K562 (cell line): Measurements from ENCODE around the gene ZNF74. TPM values are rescaled to one million over a fixed set of nuclear protein-coding genes. Genes with fewer than 3 reads are reported as not detected.

Experiments
- BCOR ChIP-seq: fragments of 450-650 bp; IDR thresholded peaks from 2 replicates; pipeline ENCODE4 v1.6.1; 2016
- COPS2 ChIP-seq: fragments of 450-650 bp; conservative IDR thresholded peaks from 2 replicates; pipeline ENCODE4 v1.6.1; 2016; ENCODE audit warnings: mild to moderate bottlenecking, moderate library complexity
- FOXK2 ChIP-seq, 2 experiments: fragments of 450-650 bp; IDR thresholded peaks in 1 of 2; conservative IDR thresholded peaks in 1 of 2; 2 replicates each; pipeline ENCODE4 v1.6.1; 2016; ENCODE audit warnings: low read depth in 2 of 2, mild to moderate bottlenecking in 1 of 2
- GABPB2 ChIP-seq: fragments of 250-450 bp; sonication (Bioruptor Pico); conservative IDR thresholded peaks from 2 replicates; pipeline ENCODE4 v1.5.1; 2021; ENCODE audit warnings: mild to moderate bottlenecking
- GMEB1 ChIP-seq: fragments of 250-450 bp; sonication (Bioruptor Pico); IDR thresholded peaks from 2 replicates; pipeline ENCODE4 v1.4.0; 2020; ENCODE audit warnings: mild to moderate bottlenecking
- HDAC6 ChIP-seq: IDR thresholded peaks from 2 replicates; pipeline ENCODE4 v1.6.1; 2012; ENCODE audit warnings: low read depth, mild to moderate bottlenecking, control low read depth, inconsistent platforms, low read length, moderate library complexity
- MED1 ChIP-seq: sonication (generic); formaldehyde crosslinking; IDR thresholded peaks from 2 replicates; pipeline ENCODE4 v1.8.1; 2023; ENCODE audit warnings: missing genetic modification reagents, borderline replicate concordance
- MLX ChIP-seq, 2 experiments: fragments of 450-650 bp in 1 of 2; sonication (generic) in 1 of 2; formaldehyde crosslinking; conservative IDR thresholded peaks; 2 replicates each; pipeline versions ENCODE4 v1.4.0 to v1.8.1; 2020 to 2022; ENCODE audit warnings: mild to moderate bottlenecking in 1 of 2, missing genetic modification reagents in 1 of 2
- NRF1 ChIP-seq, 2 experiments: fragments of 450-650 bp; IDR thresholded peaks in 1 of 2; conservative IDR thresholded peaks in 1 of 2; 2 replicates each; pipeline ENCODE4 v1.6.1; 2014; ENCODE audit warnings: mild to moderate bottlenecking in 2 of 2
- POLR2AphosphoS5 ChIP-seq: IDR thresholded peaks from 2 replicates; pipeline ENCODE4 v1.6.1; 2011; ENCODE audit warnings: mild to moderate bottlenecking, low read depth, low read length, moderate library complexity; ENCODE audit not compliant: control insufficient read depth, insufficient read depth
- SRSF3 ChIP-seq: fragments of 200-400 bp; formaldehyde crosslinking; IDR thresholded peaks from 2 replicates; pipeline ENCODE4 v1.6.1; 2016; ENCODE audit warnings: mild to moderate bottlenecking, low read length, moderate library complexity; ENCODE audit not compliant: insufficient read depth
- TEAD4 ChIP-seq, 2 experiments: sonication (generic) in 1 of 2; formaldehyde crosslinking in 1 of 2; IDR thresholded peaks; 2 replicates each; pipeline versions ENCODE4 v1.6.1 to v1.8.0; 2012 to 2022; ENCODE audit warnings: borderline replicate concordance in 1 of 2, inconsistent platforms in 1 of 2, low read length in 1 of 2, mild to moderate bottlenecking in 1 of 2, missing genetic modification reagents in 1 of 2
- TFAM ChIP-seq: fragments of 250-450 bp; sonication (Bioruptor Pico); conservative IDR thresholded peaks from 2 replicates; pipeline ENCODE4 v1.5.0; 2021; ENCODE audit warnings: mild to moderate bottlenecking, moderate library complexity
- THAP12 ChIP-seq: fragments of 250-450 bp; sonication (Bioruptor Pico); IDR thresholded peaks from 2 replicates; pipeline ENCODE4 v1.9.0; 2021; ENCODE audit warnings: mild to moderate bottlenecking, inconsistent platforms
- ZNF282 ChIP-seq: sonication (generic); formaldehyde crosslinking; IDR thresholded peaks from 2 replicates; pipeline ENCODE4 v1.8.1; 2023; ENCODE audit warnings: missing genetic modification reagents
- ZNF518B ChIP-seq: fragments of 250-450 bp; sonication (Bioruptor Pico); IDR thresholded peaks from 2 replicates; pipeline ENCODE4 v1.5.0; 2021; ENCODE audit warnings: mild to moderate bottlenecking, moderate library complexity
- polyA plus RNA-seq, 8 experiments: library from polyadenylated mRNA; depleted of rRNA in 4 of 8; stranded (reverse) in 5 of 8; unstranded in 3 of 8; fragments of >200 nt; fragmentation: Nextera tagmentation in 2 of 8; fragmentation: Illumina TruSeq in 1 of 8; extraction: Ambion mirVana in 2 of 8; extraction: Trizol in 1 of 8; gene quantifications; 2 replicates each; pipeline versions ENCODE4 v1.2.1 to v1.2.3, GENCODE V29; 2011 to 2014; ENCODE audit warnings: inconsistent platforms in 1 of 8, missing spikeins in 1 of 8
- total RNA-seq, 7 experiments: library from RNA; depleted of rRNA in 6 of 7; stranded (reverse); fragments of >200 nt in 6 of 7; fragmentation: Illumina TruSeq in 2 of 7; extraction: Trizol in 2 of 7; gene quantifications; 2 replicates each; pipeline versions ENCODE4 v1.2.1 to v1.2.3, GENCODE V29; 2011 to 2021; ENCODE audit warnings: low replicate concordance in 1 of 7
- TF ChIP-seq, protein P1 (sequence below): sonication (generic); formaldehyde crosslinking; IDR thresholded peaks from 2 replicates; pipeline ENCODE4 v1.8.1; 2023; ENCODE audit warnings: mild to moderate bottlenecking, missing genetic modification reagents, moderate library complexity

The ZNF74 gene
- total and polyA plus RNA-seq, 9 of the 15 experiments (the other 6 are each of a cell fraction or from before 2014, with no cell fraction given), result 2.4 to 53.5 (median 31.5) TPM

DNA sequence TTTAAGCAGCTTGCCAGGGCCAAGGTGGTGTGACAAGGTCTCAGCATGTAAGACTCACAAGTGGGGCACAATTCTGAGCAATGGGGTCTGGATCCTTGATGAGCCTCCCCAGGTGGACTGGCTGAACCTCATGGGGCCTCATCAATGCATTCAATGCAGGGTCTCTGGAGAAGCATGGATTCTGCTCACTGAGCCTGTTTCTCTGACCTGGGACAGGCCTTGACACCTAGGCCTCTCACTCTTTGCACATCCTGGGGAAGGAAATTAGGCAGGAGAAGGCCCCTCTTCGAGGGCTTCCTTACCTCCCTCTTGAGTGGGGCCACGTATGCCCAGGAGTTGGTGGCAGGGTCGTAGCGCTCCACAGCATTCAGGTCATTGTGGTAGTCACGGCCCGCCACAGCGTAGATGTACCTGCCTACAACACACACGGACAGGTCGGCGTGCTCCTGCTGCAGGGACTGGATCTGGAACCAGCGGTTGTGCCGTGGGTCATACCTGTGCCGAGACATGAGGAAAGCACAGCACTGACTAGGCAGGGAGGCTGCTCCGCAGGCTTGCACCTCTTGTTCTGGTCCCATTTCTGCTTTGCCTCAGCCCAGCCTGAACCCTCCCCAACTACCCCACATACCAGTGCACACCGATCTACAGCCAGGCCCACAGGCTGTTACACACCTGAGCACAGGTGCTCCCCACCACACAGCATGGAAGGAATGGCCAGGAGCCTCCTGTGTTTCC, 63.7 kb downstream of the ZNF74 start (continued):
- TF ChIP-seq SRSF3, result 0 out of 2 replicates have a peak, but pooled peaks have one; percentile 13
- no peak for TF ChIP-seq BCOR
- TF ChIP-seq FOXK2 (conservative IDR thresholded peaks at IDR 0.05 in 1 of 2, IDR thresholded peaks at IDR 0.05 in 1 of 2; ENCODE audit: low read depth in 2 of 2), result no peak
- no peak for TF ChIP-seq GABPB2
- TF ChIP-seq TEAD4 (IDR thresholded peaks at IDR 0.05; ENCODE audit: low read length), result no peak
- TF ChIP-seq TEAD4 (CRISPR knock-in tag; IDR thresholded peaks at IDR 0.05; ENCODE audit: borderline replicate concordance), result no peak
- no peak for TF ChIP-seq ZNF518B
- peak; percentile 67 for TF ChIP-seq THAP12
- TF ChIP-seq, protein P1, sequence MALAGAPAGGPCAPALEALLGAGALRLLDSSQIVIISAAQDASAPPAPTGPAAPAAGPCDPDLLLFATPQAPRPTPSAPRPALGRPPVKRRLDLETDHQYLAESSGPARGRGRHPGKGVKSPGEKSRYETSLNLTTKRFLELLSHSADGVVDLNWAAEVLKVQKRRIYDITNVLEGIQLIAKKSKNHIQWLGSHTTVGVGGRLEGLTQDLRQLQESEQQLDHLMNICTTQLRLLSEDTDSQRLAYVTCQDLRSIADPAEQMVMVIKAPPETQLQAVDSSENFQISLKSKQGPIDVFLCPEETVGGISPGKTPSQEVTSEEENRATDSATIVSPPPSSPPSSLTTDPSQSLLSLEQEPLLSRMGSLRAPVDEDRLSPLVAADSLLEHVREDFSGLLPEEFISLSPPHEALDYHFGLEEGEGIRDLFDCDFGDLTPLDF (CRISPR knock-in tag), result peak; percentile 58; the same call in 1 of the 2 replicates
- no peak for TF ChIP-seq ZNF282
- TF ChIP-seq MED1 (CRISPR knock-in tag), result 0 out of 2 replicates have a peak, but pooled peaks have one; percentile 58
- no peak for TF ChIP-seq COPS2
- no peak for TF ChIP-seq GMEB1 (CRISPR knock-in tag)
- peak in 1 of 2 experiments; percentile 17; a peak in 1 of 4 replicates for TF ChIP-seq MLX (CRISPR knock-in tag; conservative IDR thresholded peaks at IDR 0.05)
- no peak for TF ChIP-seq HDAC6
- no peak for TF ChIP-seq NRF1 (conservative IDR thresholded peaks at IDR 0.05 in 1 of 2, IDR thresholded peaks at IDR 0.05 in 1 of 2)
- no peak for TF ChIP-seq TFAM
- no peak for TF ChIP-seq POLR2AphosphoS5
